Breast epithelium (tissue), 4 donors: ENCODE results near the gene TNNT1. TPM values are rescaled to one million over a fixed set of nuclear protein-coding genes. Genes with fewer than 3 reads are reported as not detected.
A peak's percentile ranks its signal among the peaks of the same experiment; 100 is the strongest.
"Not testable (repeated sequence)": the region's sequence is repeated elsewhere in the genome, so short reads cannot be mapped to it uniquely, and the experiment has no call there.

Experiments used
- DNase-seq, 2 donors: peaks; one replicate each; pipeline ENCODE4 v3.0.0-alpha.2; 2019; ENCODE audit warnings: low spot score in 2 of 2
- H3K27ac ChIP-seq, 2 donors: fragments of 200-600 bp; sonication (generic) in 1 of 2; one replicate each; pipeline ENCODE4 v1.5.1; 2016 to 2019; ENCODE audit warnings: mild to moderate bottlenecking in 1 of 2
- H3K27me3 ChIP-seq, 2 donors: fragments of 200-600 bp; sonication (generic) in 1 of 2; one replicate each; pipeline versions ENCODE4 v1.5.1 to v1.6.0; 2017 to 2019; ENCODE audit warnings: control low read depth in 1 of 2, mild to moderate bottlenecking in 1 of 2
- H3K36me3 ChIP-seq: fragments of 200-600 bp; one replicate; pipeline ENCODE4 v1.5.1; 2019
- H3K4me1 ChIP-seq, 2 donors: fragments of 200-600 bp; sonication (generic); one replicate each; pipeline ENCODE4 v1.5.1; 2016 to 2019; ENCODE audit warnings: control low read depth in 1 of 2
- H3K4me3 ChIP-seq, 3 donors: fragments of 200-600 bp; sonication (generic); 1 replicate in 2 of 3; 2 replicates in 1 of 3; pipeline ENCODE4 v1.5.1; 2016 to 2019; ENCODE audit warnings: mild to moderate bottlenecking in 3 of 3, moderate library complexity in 2 of 3
- H3K9me3 ChIP-seq, 2 donors: fragments of 200-600 bp; sonication (generic) in 1 of 2; one replicate each; pipeline ENCODE4 v1.5.1; 2016 to 2019; ENCODE audit warnings: control low read depth in 1 of 2
- CTCF ChIP-seq, 3 donors: fragments of 450-650 bp; IDR thresholded peaks; one replicate each; pipeline ENCODE4 v1.5.1; 2016 to 2017; ENCODE audit warnings: antibody characterized with exemption in 3 of 3, mild to moderate bottlenecking in 3 of 3, moderate library complexity in 3 of 3
- POLR2A ChIP-seq: fragments of 450-650 bp; IDR thresholded peaks from one replicate; pipeline ENCODE4 v1.6.1; 2016; ENCODE audit warnings: antibody characterized with exemption, mild to moderate bottlenecking, moderate library complexity
- POLR2AphosphoS5 ChIP-seq, 3 donors: sonication (generic); formaldehyde crosslinking; IDR thresholded peaks; one replicate each; pipeline ENCODE4 v1.6.1; 2017; ENCODE audit warnings: antibody characterized with exemption in 3 of 3
- intact Hi-C: fragments of 100-400 bp; cut with DNase I; formaldehyde crosslinking; loops from one replicate; pipeline ENCODE4 v1.15.1; 2023; ENCODE audit warnings: low total_unique reads
- total RNA-seq, 3 donors: library from RNA; depleted of rRNA; stranded (reverse); fragments of >200 nt; gene quantifications; one replicate each; pipeline ENCODE4 v1.1.0, GENCODE V29; 2016

Gene TNNT1
- total RNA-seq, 3 donors from 2014 or later, result 3.7 to 7.2 TPM; not detected in 1

GRCh38 chr19:55158848-55159749 is 10.1 kb upstream of the TNNT1 start:
- Histone ChIP-seq H3K36me3 (no peaks in the 10 kb centered on the region), H3K9me3 (no peaks in the 10 kb centered on the region), H3K4me1 (no peaks in the 10 kb centered on the region), H3K27me3 (peaks cover 8 to 64% of the 10 kb centered on the region in 2 donors), H3K4me3 (no peak overlapping the region), H3K27ac (no peak overlapping the region)
- TF ChIP-seq CTCF (IDR thresholded peaks at IDR 0.05) (no peak), POLR2A (no peak), POLR2AphosphoS5 (IDR thresholded peaks at IDR 0.05) (no peak)
- no peak for DNase-seq
- intact Hi-C loops, result no loop called here

- peaks cover 8 to 67% of the 10 kb centered on the region in 2 donors for H3K27me3 ChIP-seq
- DNase-seq, result no peak
- TF ChIP-seq POLR2AphosphoS5 (IDR thresholded peaks at IDR 0.05), result no peak
- no peak for TF ChIP-seq POLR2A
- no peak for TF ChIP-seq CTCF (IDR thresholded peaks at IDR 0.05)
These were observed 9.4 kb upstream of the TNNT1 start for GRCh38 chr19:55158423-55158822.

GRCh38 chr19:55157064-55157908 is 8.3 kb upstream of the TNNT1 start, which contains the start of gene TNNI3:
TSS of gene TNNI3 (minus strand) at chr19:55157732. CDS start at chr19:55157589, 143 bp downstream.
- H3K4me1 ChIP-seq, result no peaks in the 10 kb centered on the region
- H3K36me3 ChIP-seq, result no peaks in the 10 kb centered on the region
- intact Hi-C loops, result no loop called here
- no peak within 1 kb of the TSS for H3K27ac ChIP-seq
- H3K27me3 ChIP-seq, result peaks cover 8 to 60% of the 10 kb centered on the region in 2 donors
- no peak for DNase-seq
- H3K9me3 ChIP-seq, result no peaks in the 10 kb centered on the region
- peak within 1 kb of the TSS in 1 of 3 donors; percentile 52 for H3K4me3 ChIP-seq
- TF ChIP-seq CTCF (IDR thresholded peaks at IDR 0.05) (no peak), POLR2A (no peak), POLR2AphosphoS5 (IDR thresholded peaks at IDR 0.05) (no peak)

More at GRCh38 chr19:55158423-55158822, 9.4 kb upstream of the TNNT1 start:
- no peaks in the 10 kb centered on the region for H3K36me3 ChIP-seq
- intact Hi-C loops, result no loop called here
- H3K4me3 ChIP-seq, result no peak overlapping the region
- no peaks in the 10 kb centered on the region for H3K4me1 ChIP-seq
- no peak overlapping the region for H3K27ac ChIP-seq
- H3K9me3 ChIP-seq, result no peaks in the 10 kb centered on the region

GRCh38 chr19:55156202-55157063 is 7.4 kb upstream of the TNNT1 start:
- Histone ChIP-seq H3K27ac (no peak overlapping the region), H3K4me1 (no peaks in the 10 kb centered on the region), H3K4me3 (peak overlapping the region in 2 of 3 donors; percentile 12 to 52), H3K27me3 (peaks cover 2 to 55% of the 10 kb centered on the region in 2 donors), H3K9me3 (no peaks in the 10 kb centered on the region), H3K36me3 (no peaks in the 10 kb centered on the region)
- no peak for DNase-seq
- no peak for TF ChIP-seq POLR2AphosphoS5 (IDR thresholded peaks at IDR 0.05)
- no peak for TF ChIP-seq POLR2A
- intact Hi-C loops, result no loop called here

- Histone ChIP-seq H3K4me3 (peak overlapping the region in 2 of 3 donors; percentile 12 to 52), H3K27me3 (peaks cover 0 to 50% of the 10 kb centered on the region in 2 donors)
- H3K9me3 ChIP-seq, H3K36me3 ChIP-seq, intact Hi-C loops, DNase-seq, H3K27ac ChIP-seq, H3K4me1 ChIP-seq: not testable (repeated sequence)
These were observed 6.8 kb upstream of the TNNT1 start for GRCh38 chr19:55155784-55156183.
